ENCODE data around the gene TMEM30B.

TMEM30B gene

DNA sequence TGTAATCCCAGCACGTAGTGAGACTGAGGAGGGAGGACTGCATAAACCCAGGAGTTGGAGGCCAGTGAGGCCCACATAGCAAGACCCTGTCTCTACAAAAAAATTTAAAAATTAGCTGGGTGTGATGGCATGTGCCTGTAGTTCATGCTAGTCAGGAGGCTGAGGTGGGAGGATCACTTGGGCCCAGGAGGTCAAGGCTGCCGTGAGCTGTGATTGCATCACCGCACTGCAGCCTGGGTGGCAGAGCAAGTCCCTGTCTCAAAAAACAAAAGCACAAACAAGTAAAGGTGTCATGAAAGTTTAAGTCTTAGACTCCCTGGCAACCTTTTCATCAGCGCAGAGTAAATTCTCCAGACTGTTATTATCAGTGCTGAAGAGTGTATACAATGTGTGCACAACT lies 10.4 kb downstream of the TMEM30B start:
- H3K27me3 ChIP-seq (ENCODE audit: control insufficient read depth, insufficient read depth, low read length): no peaks in the 10 kb centered on the region
- H3K4me1 ChIP-seq: no peaks in the 10 kb centered on the region
- TF ChIP-seq, protein P1, sequence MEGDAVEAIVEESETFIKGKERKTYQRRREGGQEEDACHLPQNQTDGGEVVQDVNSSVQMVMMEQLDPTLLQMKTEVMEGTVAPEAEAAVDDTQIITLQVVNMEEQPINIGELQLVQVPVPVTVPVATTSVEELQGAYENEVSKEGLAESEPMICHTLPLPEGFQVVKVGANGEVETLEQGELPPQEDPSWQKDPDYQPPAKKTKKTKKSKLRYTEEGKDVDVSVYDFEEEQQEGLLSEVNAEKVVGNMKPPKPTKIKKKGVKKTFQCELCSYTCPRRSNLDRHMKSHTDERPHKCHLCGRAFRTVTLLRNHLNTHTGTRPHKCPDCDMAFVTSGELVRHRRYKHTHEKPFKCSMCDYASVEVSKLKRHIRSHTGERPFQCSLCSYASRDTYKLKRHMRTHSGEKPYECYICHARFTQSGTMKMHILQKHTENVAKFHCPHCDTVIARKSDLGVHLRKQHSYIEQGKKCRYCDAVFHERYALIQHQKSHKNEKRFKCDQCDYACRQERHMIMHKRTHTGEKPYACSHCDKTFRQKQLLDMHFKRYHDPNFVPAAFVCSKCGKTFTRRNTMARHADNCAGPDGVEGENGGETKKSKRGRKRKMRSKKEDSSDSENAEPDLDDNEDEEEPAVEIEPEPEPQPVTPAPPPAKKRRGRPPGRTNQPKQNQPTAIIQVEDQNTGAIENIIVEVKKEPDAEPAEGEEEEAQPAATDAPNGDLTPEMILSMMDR (IDR thresholded peaks at IDR 0.05): no peak
- H3K27ac ChIP-seq: no peak overlapping the region
- H3K9ac ChIP-seq: no peak overlapping the region
- H3K9me3 ChIP-seq (ENCODE audit: control insufficient read depth, low read length): no peaks in the 10 kb centered on the region
- H3K79me2 ChIP-seq: peaks cover 3% of the 10 kb centered on the region
- no peak overlapping the region for H2AFZ ChIP-seq
- H3K4me3 ChIP-seq (ENCODE audit: low read depth, low read length): no peak overlapping the region
- no peak overlapping the region for H3K4me2 ChIP-seq (ENCODE audit: low read length)
- H3K36me3 ChIP-seq (ENCODE audit: control insufficient read depth, insufficient read depth, low read length): no peaks in the 10 kb centered on the region

DNA sequence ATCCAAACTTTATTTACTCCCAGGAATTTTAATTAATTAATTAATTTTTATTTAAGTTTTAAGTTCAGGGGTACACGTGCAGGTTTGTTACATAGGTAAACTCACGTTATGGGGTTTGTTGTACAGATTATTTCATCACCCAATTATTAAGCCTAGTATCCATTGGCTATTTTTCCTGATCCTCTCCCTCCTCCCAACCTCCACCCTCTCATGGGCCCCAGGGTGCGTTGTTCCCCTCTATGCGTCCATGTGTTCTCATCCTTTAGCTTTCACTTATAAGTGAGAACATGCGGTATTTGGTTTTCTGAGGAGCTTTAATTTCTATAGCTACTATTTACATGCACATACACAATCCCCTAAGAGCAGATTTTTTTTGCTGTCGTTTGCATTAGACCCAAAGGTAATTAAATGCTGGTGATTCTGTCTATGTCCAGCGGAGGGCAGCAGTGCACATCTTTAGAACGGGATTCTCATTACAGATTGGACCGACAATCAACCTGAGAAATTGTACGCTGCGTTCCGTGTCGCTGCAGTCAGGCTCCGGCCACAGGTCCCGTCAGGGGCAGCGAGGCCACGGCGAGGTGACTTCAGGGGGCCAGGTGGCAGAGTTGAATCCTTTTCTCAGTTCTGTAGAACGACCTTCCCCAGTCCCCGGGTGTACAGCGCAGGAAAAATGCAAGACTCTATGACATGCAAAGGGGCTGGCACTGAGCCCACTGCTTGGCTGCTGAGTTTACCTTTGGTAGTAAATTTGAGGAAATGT lies 11.6 kb downstream of the TMEM30B start:
- Histone ChIP-seq H3K9me3 (ENCODE audit: control insufficient read depth, low read length) (no peaks in the 10 kb centered on the region), H3K36me3 (ENCODE audit: control insufficient read depth, insufficient read depth, low read length) (no peaks in the 10 kb centered on the region), H3K4me3 (ENCODE audit: low read depth, low read length) (peak overlapping the region; percentile 61), H3K9ac (no peak overlapping the region), H3K4me1 (peaks cover 2% of the 10 kb centered on the region), H2AFZ (peak overlapping the region; percentile 76), H3K4me2 (ENCODE audit: low read length) (peak overlapping the region; percentile 99), H3K79me2 (no peaks in the 10 kb centered on the region), H3K27ac (no peak overlapping the region), H3K27me3 (ENCODE audit: control insufficient read depth, insufficient read depth, low read length) (no peaks in the 10 kb centered on the region)
- TF ChIP-seq, protein P1 (IDR thresholded peaks at IDR 0.05): peak; percentile 80

DNA sequence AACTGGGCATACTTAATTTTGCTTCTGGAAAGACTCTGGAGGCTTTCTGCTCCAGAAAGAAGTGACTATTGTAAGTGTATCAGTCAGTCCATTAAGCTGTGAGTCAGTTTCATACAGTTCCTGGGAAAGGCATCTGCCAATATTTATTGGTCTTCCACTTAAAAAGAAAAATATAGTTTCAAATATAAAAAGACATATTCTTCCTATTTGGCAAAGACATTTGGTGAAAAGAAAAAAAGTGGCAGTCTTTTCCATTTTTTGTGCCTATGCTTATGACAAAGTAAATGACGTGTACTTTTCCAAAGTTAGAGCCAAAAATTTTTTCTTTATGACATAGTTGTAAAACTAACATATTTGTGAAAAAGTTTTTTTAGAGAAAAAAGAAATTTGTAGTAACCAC lies 12.3 kb downstream of the TMEM30B start:
- peaks cover 2% of the 10 kb centered on the region for H3K4me1 ChIP-seq
- no peaks in the 10 kb centered on the region for H3K79me2 ChIP-seq
- no peaks in the 10 kb centered on the region for H3K9me3 ChIP-seq (ENCODE audit: control insufficient read depth, low read length)
- TF ChIP-seq, protein P1 (IDR thresholded peaks at IDR 0.05): no peak
- H3K4me3 ChIP-seq (ENCODE audit: low read depth, low read length): no peak overlapping the region
- no peak overlapping the region for H3K9ac ChIP-seq
- H3K27me3 ChIP-seq (ENCODE audit: control insufficient read depth, insufficient read depth, low read length): no peaks in the 10 kb centered on the region
- no peak overlapping the region for H3K4me2 ChIP-seq (ENCODE audit: low read length)
- no peak overlapping the region for H2AFZ ChIP-seq
- H3K27ac ChIP-seq: no peak overlapping the region
- no peaks in the 10 kb centered on the region for H3K36me3 ChIP-seq (ENCODE audit: control insufficient read depth, insufficient read depth, low read length)

DNA sequence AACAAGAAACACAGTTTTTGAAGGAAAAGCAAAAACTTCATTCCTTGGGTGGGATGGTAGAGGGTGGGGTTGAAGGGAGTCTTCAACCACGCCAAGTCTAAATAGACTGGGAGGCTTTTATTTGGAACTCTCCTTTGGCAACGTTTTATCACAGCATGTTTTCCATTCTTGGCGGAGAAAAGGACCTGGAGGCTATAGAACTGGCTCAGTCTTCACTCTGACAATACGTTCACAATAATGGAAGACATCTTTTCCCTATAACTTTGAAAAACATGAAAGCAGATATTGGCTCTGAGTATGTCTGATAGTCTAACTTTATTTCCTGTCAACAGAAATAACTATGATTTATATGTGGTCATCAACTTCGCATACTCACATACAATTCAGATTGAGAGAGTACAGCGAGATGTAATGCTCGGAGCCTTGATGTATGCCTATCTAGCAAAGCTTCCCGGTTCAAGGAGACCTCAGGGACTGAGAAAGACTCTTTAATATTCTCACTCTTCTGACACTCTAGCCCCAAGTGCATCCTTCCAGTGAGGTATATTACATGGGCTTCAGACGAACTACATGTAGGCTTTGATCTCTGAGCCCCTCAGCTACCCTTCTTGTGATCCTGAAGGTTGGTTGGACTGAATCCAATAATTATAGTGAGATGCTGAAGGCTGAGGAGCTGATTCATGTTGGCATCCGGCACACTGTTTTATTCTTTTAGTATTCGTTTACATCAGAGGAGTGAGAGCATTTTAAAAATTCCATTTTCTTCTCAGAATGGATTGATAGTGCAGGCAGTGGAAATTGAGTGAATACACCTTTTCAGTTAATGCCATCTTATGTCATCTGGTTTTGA lies 14.0 kb downstream of the TMEM30B start:
- no peaks in the 10 kb centered on the region for H3K79me2 ChIP-seq
- no peaks in the 10 kb centered on the region for H3K9me3 ChIP-seq (ENCODE audit: control insufficient read depth, low read length)
- H3K27me3 ChIP-seq (ENCODE audit: control insufficient read depth, insufficient read depth, low read length): no peaks in the 10 kb centered on the region
- no peak overlapping the region for H3K4me3 ChIP-seq (ENCODE audit: low read depth, low read length)
- H3K4me1 ChIP-seq: peaks cover 2% of the 10 kb centered on the region
- no peaks in the 10 kb centered on the region for H3K36me3 ChIP-seq (ENCODE audit: control insufficient read depth, insufficient read depth, low read length)
- no peak overlapping the region for H3K27ac ChIP-seq
- no peak overlapping the region for H2AFZ ChIP-seq
- H3K4me2 ChIP-seq (ENCODE audit: low read length): no peak overlapping the region
- TF ChIP-seq, protein P1 (IDR thresholded peaks at IDR 0.05): no peak
- H3K9ac ChIP-seq: no peak overlapping the region
